SH-SY5Y (cell line): Measurements from ENCODE around the gene LAPTM5.

ENCODE experiments used
- GATA2 ChIP-seq: IDR thresholded peaks from 2 replicates; pipeline ENCODE4 v1.6.1; 2011; ENCODE audit warnings: mild to moderate bottlenecking, low read depth, low read length
- GATA3 ChIP-seq: IDR thresholded peaks from 2 replicates; pipeline ENCODE4 v1.6.1; 2011; ENCODE audit warnings: low read depth, mild to moderate bottlenecking, low read length, moderate library complexity

GRCh38 chr1:30721341-30721793 is 36.2 kb downstream of the LAPTM5 start:
- TF ChIP-seq GATA3 (no peak), GATA2 (no peak)
